ENCODE data around the gene HNRNPAB.

HNRNPAB gene

GRCh38 chr5:178206166-178207101 lies 2.1 kb downstream of the HNRNPAB start (continued):
- TF ChIP-seq ZNF518A (tag by site-specific recombination; conservative IDR thresholded peaks at IDR 0.05; ENCODE audit: low read depth) (no peak), ZNF645 (tag by site-specific recombination; IDR thresholded peaks at IDR 0.05) (no peak), ZNF704 (tag by site-specific recombination; IDR thresholded peaks at IDR 0.05) (no peak), ZNF202 (tag by site-specific recombination; IDR thresholded peaks at IDR 0.05; ENCODE audit: borderline replicate concordance) (no peak), ZBTB8A (tag by site-specific recombination; IDR thresholded peaks at IDR 0.05) (no peak), ZNF571 (tag by site-specific recombination; IDR thresholded peaks at IDR 0.05) (no peak), ZNF544 (tag by site-specific recombination; IDR thresholded peaks at IDR 0.05) (no peak), PBX3 (CRISPR knock-in tag; IDR thresholded peaks at IDR 0.05) (no peak), ZNF223 (tag by site-specific recombination; IDR thresholded peaks at IDR 0.05) (no peak), ZNF184 (tag by site-specific recombination; IDR thresholded peaks at IDR 0.05) (no peak), ZNF324 (tag by site-specific recombination; IDR thresholded peaks at IDR 0.05) (no peak), ZNF629 (tag by site-specific recombination; IDR thresholded peaks at IDR 0.05) (no peak), ZNF132 (tag by site-specific recombination; IDR thresholded peaks at IDR 0.05; ENCODE audit: borderline replicate concordance) (no peak), PRDM10 (tag by site-specific recombination; IDR thresholded peaks at IDR 0.05) (0 out of 2 replicates have a peak, but pooled peaks have one; percentile 9), AEBP2 (tag by site-specific recombination; IDR thresholded peaks at IDR 0.05; ENCODE audit: borderline replicate concordance) (no peak), ZNF548 (tag by site-specific recombination; IDR thresholded peaks at IDR 0.05) (no peak), ZNF341 (tag by site-specific recombination; IDR thresholded peaks at IDR 0.05; ENCODE audit: low read depth) (peak; percentile 93), ZNF624 (tag by site-specific recombination; IDR thresholded peaks at IDR 0.05) (0 out of 2 replicates have a peak, but pooled peaks have one; percentile 11), ZNF600 (tag by site-specific recombination; IDR thresholded peaks at IDR 0.05) (peak; percentile 60), ZNF670 (tag by site-specific recombination; IDR thresholded peaks at IDR 0.05; ENCODE audit: low read depth) (no peak), ZNF513 (tag by site-specific recombination; IDR thresholded peaks at IDR 0.05) (no peak), ZFP37 (tag by site-specific recombination; IDR thresholded peaks at IDR 0.05) (0 out of 2 replicates have a peak, but pooled peaks have one; percentile 22), ZBTB20 (tag by site-specific recombination; IDR thresholded peaks at IDR 0.05) (no peak)

Measured in HEK293 (cell line).